HG03521 (cell line): ENCODE data around the gene SLC39A10.

Experiments used
- ATAC-seq: cut with Tn5 transposase; IDR thresholded peaks from one replicate; pipeline ENCODE4 v1.9.1; 2021; ENCODE audit warnings: mild to moderate bottlenecking, moderate library complexity; ENCODE audit not compliant: unreplicated experiment

The SLC39A10 gene, protein sequence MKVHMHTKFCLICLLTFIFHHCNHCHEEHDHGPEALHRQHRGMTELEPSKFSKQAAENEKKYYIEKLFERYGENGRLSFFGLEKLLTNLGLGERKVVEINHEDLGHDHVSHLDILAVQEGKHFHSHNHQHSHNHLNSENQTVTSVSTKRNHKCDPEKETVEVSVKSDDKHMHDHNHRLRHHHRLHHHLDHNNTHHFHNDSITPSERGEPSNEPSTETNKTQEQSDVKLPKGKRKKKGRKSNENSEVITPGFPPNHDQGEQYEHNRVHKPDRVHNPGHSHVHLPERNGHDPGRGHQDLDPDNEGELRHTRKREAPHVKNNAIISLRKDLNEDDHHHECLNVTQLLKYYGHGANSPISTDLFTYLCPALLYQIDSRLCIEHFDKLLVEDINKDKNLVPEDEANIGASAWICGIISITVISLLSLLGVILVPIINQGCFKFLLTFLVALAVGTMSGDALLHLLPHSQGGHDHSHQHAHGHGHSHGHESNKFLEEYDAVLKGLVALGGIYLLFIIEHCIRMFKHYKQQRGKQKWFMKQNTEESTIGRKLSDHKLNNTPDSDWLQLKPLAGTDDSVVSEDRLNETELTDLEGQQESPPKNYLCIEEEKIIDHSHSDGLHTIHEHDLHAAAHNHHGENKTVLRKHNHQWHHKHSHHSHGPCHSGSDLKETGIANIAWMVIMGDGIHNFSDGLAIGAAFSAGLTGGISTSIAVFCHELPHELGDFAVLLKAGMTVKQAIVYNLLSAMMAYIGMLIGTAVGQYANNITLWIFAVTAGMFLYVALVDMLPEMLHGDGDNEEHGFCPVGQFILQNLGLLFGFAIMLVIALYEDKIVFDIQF

DNA sequence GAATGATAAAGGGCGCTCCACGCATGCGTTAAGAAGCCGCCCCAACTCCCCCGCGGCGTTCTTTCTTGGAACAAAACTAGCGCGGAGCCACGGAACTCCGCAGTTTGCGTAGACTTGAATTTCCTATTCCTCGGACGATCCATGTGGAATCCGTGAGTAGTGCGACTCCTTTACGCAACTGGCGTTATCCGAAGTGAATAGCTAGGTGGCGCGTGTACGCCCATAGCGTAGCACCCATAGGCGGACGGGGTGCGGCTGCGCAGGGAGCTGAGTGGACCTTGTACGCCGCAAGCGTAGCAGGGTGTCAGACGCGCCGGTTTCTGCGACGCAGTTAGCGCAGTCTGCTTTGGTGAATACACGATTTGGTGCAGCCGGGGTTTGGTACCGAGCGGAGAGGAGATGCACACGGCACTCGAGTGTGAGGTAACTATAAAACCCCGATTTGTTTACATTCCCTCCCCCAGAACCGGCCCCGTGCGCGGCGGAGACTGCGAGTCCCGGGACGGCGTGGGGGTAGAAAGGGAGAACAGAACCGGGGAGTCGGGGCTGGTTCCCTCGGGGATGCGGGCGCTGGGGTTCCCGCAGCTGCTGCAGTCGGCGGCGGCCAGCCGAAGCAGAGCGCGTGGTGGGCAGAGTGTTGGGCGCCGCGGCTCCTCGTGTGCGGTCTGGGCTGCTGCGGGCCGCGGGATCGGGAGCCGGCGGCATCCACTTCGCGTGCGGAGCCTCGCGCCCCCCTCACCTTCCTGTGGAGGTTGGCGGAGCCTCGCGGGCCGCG, at the start of gene SLC39A10:
Gene SLC39A10 (plus strand): TSS at position 368 of the 775 bp plus-strand sequence. CDS start 22,817 bp downstream, outside the sequence.
- peak; percentile 76 for ATAC-seq

DNA sequence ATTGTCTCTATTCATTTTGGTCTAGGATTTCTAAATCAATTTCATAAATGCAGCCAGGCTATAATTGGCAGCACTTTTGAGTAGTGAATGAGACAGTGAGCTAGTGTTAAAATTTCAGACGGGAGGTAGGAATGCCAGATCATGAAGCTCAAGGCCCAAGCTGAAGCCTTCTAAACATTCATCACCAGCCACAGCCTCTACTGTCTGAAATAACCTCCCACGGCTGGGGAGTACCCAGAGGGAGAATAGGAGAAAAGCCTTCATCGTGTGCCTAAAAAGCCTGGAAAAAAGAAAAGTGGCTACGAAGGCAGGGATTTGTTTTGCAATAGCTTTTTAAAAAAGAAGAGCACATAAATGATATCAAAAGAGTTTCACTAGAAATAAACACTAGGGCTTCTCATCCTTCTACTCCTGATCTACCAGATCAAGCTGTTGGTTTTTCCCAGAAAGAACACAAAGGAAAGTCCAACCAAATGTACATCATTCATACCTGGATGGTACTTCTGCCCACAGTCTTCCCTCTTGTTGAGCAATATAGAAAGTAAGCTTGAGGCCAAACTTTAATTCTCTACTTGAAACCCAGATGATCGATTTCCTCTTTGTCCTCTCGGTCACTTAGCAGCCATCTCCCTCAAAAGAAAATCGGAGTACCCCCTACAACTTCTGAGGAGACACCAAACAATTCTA, 48.1 kb upstream of the SLC39A10 start:
- no peak for ATAC-seq

DNA sequence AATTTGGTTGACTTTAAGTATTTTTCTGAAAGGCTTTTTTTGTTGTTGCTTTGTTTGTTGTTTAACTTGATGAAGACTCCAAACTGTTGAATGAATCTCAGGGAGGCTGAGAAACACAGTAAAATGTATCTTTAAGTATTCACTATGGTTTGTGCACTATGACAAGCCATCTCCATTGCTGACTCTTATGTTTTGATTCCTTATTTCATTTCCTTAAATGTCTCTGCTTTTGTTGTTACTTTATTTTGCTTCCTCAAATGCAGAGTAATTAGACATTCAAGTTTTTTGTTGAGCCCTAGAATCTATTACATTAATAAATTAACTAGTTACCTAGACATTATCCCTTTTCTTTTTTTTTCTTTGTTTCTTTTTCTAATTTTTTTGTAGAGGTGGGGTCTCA, 46.3 kb upstream of the SLC39A10 start:
- no peak for ATAC-seq

DNA sequence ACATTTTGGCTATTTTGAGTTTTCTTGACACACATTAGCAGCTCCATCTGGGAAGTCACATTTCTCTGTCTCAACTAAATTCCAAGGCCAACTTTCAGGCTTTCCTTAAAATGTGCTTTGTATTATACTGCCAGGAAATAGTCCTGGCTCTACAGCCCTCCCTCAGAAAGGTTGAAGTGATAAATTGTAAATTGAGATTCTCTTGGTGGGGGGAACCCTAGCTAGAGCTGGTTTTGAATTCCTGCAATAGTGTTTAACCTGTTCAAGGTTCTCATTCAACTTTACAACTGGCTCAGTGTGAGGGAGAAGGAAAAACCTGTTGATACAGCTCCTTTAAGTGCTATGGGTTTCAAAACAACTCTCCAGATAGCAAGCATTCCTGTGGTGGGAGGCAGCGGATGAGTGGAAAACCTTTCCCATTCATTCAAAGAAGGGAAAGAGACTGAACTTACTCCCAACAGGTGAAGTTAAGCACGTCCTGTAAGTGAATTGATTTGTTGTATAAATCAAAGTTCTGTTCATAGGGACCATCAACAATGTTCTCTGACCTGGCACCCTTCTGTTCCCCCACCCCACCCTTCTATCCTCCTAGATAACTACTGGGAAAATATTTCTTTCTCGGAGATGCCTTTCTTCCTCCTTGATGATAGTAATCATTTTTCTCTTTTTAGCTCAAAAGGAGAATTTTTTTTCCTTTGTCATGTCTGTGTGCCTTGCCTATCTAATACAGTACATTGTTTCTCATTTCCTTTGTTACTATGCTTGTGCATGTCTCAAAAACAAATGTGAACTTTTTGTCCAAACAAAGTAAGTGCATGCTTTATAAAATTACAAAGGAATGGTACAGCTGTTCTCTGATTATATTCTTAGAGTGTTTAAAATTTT, 44.2 kb upstream of the SLC39A10 start:
- no peak for ATAC-seq

DNA sequence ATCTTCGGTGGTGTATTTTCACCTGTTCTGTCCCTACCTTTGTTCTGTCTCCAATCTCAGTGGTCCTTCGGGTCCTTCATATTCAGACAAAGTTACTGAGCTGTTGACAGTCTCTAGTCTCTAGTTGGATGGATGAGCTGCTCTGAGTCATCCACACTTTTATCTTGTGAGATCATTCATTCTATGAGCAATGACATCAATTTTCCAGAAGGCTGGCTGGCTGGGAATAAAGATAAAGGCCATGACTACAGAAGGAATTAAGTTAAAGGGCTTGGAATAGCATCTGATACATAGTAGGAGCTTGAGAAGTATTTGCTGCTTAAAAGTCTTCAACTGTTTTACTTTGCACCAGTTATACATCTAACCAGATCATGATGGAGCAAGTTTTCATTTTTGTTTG, 43.1 kb upstream of the SLC39A10 start:
- no peak for ATAC-seq

DNA sequence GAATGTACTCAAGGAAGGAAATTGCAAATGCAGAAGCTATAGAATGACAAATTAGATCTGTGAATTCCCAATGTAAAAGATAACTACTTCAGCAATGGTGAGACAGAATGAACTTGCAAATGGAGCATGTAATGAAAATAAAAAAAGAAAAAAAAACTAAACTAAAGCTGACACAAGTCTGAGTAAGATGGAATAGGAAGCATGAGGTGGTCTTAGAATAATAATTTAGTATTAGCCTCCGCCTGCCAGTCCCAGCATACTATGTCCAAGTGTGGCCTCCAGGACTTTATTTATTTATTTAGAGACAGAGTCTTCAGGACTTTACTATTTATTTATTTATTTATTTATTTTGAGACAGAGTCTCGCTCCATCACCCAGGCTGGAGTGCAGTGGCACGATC, 37.4 kb upstream of the SLC39A10 start:
- no peak for ATAC-seq

DNA sequence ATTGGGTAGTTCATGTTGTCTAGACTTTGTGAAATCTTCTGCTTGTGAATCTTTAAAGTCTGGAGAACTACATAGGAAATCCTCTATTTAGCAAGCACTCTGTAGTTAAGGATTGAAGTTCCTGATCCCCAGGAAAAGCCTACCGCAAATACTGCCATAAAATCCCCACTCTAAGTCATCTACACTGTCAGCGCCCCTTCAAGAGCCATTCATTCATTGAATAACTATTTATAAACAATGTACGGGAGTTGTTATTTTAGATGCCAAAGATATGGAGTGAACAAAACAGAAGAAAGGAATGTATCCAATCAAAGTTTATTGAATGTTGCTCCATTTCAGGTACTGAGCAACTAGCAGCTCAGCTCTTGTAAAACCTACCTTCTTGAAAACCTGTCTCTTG, 36.5 kb upstream of the SLC39A10 start:
- no peak for ATAC-seq

DNA sequence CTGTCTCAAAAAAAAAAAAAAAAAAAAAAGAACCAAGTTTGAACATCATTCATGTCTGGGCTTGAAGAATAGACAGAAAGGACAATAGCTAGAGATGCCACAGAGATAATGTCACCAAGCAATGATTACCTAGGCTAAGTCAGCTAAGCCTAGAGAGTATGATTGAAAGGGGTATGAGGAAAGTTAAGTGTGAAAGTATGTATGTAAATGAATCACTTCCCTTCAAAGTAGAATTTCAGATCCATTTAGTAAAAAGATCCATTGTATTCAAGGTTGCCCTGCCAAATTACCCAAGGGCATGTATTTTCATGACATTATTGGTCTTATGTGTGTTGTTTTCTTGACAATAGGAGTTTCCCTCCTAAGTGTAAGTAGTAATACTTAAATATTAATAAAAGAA, 34.1 kb upstream of the SLC39A10 start:
- no peak for ATAC-seq

DNA sequence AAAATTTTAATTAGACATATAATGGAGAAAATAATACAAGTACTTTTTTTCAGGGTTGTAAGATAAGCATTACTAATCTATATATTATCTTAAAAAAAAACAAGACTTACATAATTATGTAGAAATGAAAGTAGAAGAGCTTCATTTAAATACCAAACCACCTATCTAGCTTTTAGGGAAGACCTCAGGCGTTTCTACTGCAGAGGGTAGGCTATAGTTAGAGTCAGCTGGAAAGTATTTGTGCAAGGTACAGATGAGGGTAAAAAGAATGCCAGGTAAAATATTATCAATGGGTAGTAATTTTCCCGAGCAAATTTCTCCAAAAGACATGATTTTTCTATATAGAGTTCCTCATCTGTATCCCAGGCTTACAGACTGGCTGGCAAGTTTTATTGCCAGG, 30.5 kb upstream of the SLC39A10 start:
- ATAC-seq, result no peak

DNA sequence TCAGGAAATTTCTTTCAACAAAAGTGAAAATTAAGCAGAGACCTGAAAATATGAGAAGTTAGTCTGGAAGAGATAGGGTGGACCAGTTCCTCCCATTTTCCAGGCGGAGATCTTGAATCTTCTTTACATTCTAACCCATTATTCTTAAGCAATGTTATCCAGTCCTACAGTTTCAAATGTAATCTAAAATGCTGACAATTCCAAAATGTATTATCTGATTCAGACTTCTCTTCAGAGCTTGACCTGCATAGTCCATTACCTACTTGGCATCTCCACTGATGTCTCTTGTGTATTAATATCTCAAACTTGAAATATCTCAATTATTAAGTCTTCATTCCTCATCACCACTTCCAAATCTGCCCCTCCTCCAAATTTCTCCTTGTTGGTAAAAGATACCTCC, 28.4 kb upstream of the SLC39A10 start:
- no peak for ATAC-seq

DNA sequence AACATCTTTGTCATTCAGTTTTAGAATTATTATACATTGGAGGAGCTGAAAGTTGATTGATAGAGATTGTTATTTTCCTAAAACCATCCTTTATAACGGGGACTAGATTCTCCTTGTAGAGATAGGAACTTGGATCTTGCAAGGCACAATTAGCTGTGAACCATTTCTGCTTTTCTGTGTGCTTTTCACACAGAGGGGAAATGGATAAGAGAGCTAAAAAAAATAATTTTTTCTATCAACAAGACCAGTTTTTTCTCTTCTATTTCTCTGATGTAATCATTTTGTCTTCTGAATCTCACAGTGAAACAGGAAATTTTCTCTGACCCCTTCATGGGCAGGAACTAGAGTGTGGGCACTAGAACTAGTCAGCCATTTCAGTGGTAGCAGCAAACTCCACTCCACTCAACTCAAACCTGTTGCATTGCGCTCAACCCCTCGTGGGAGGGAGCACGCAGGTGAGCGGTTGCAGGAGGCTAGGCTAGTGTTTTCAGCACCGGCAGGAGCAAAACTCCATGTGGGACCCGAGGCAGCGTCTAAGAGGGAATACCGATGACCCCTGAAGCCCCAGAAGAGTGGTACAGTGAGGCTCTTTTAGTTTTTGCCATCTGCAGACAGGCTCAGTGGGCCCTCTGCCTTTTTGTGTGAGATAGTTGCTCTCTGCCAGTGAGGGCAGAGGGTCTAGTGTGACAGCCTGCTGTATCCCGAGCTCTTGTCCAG, 24.0 kb upstream of the SLC39A10 start:
- no peak for ATAC-seq

DNA sequence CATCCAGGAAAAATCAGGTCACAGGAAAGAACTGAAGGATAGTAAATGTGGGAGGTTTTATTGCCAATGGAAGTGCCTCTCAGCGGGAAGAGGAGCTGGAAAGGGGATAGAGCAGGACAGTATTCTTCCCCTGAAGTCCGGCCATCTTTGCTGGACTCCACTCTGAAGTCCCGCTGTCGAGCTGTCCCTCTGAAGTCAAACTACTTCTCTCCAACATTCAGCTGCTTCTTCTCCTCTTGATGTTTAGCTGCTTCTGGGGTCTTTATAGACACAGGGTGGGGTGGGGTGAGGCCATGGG, 23.5 kb upstream of the SLC39A10 start:
- no peak for ATAC-seq

DNA sequence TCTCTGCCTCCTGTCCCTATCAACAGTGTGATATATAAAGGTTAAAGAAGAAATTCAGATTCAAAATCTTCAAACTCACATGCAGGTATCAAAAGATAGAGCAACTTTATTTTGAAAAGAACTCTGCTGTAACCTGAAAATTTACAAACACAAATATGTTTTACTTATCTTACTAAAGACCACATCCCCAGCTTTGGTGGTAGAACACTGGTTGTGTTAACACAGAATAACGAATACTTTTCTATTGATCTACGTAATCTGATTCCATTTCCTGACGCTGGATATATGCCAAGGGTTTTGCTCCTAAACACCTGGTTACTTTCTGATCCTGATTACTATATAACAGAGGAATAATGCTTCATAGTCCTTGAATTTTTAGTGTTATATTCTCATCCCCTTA, 23.1 kb upstream of the SLC39A10 start:
- ATAC-seq, result no peak

DNA sequence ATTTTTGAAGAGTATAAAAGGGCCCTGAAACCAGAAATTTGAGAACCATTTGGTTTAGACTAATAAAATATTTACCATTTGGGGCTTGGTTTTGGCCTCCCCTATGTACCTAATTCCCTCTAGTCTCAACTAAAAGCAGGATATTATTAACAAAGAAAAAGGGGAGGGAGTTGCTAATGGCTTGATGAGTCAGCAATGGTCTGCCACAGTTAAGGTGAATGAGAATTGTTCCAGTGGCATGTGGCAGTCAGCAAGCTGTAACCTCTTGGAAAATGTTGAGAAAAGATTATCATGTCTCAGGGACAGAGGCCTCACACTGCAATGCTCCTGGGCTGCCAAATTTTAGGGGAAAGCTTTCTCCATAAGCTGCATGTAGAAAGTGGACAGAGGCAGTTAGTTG, 20.1 kb upstream of the SLC39A10 start:
- ATAC-seq, result no peak

DNA sequence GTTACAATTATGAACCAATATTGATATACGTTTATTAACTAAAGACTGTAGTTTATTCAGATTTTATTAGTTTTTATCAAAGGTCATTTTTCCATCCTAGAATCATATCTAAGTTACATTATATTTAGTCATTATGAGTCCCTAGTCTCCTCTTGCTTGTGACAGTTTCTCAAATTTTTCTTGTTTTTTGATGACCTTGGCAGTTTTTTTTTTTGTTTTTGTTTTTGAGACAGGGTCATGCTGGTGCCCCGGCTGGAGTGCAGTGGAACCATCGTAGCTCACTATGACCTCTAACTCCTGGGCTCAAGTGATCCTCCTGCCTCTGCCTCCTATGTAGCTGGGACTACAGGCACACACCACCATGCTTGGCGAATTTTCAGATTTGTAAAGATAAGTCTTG, 18.3 kb upstream of the SLC39A10 start:
- no peak for ATAC-seq

DNA sequence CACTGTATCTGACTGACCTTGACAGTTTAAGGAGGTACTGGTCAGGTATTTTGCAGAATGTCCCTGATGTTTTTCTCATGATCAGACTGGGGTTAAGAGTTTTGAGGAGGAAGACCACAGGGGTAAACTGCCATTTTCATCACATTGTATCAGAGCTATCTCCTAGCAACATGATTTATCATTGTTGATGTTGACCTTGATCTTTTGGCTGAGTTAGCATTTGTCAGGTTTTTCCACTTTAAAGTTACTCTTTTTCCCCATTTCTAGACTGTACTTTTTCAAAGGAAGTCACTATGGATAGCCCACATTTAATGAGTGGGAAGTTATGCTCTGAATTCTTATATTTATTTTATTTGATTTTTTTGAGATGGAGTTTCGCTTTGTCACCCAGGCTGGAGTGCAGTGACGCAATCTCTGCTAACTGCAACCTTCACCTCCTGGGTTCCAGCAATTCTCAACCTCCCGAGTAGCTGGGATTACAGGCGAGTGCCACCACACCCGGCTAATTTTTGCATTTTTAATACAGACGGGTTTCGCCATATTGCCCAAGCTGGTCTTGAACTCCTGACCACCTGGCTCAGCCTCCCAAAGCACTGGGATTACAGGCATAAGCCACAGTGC, 17.7 kb upstream of the SLC39A10 start:
- no peak for ATAC-seq

DNA sequence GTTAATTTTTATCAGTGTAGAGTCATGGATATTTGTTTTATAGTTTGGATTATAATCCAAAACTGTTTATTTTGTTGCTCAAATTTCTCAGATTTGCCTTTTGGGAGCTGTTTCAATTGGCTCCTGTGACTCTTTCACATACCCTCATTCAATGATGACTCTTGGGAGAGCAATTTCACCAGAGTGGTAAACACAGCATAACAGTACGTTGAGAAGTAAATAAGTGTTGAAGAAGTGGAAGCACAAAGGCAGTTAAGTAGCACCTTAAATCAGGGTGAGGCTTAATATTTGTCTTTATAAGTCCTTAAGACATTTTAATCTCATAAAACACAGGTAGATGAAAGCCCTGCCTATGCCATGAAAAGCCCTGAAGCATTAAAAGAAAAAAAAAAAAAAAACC, 17.1 kb upstream of the SLC39A10 start:
- ATAC-seq, result no peak

DNA sequence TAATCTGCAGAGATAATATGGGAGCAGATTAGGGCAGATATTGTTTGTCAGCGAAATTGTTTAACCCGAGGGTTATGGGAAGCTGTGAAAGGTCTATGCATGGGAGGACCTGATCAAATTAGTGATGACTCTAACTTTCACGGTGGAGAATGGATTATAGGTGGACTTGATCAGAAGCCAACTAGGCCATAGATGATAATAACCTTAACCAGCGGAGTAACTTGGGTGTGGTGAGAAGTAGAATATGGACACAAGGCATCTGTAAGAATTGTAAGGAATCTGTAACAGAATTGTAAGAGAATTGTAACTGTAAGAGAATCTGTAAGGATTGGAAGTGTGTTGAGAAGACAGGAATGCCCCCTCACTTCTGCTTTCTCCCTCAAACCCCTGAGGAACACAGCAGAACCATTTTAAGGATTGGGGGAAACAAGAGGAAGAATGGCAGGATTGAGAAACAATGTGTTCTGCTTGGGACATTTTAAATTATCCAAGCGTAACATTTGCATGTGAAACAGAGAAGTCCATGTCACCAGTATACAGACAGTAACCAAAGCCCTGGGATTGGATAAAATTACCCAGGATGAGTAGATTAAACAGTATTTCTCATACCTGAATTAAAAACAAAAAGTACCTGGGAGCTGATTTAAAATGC, 14.9 kb upstream of the SLC39A10 start:
- no peak for ATAC-seq
